Psoas muscle (tissue), 8 donors: ENCODE results near the gene DUSP8. TPM values are rescaled to one million over a fixed set of nuclear protein-coding genes. Genes with fewer than 3 reads are reported as not detected.
A peak's percentile ranks its signal among the peaks of the same experiment; 100 is the strongest.

Experiments used
- ATAC-seq, 4 donors: fragments of 200-7000 bp; cut with Tn5 transposase; one replicate each; pipeline ENCODE4 v1.9.1; 2020; ENCODE audit warnings: moderate library complexity in 3 of 4, mild to moderate bottlenecking in 2 of 4
- DNase-seq, 2 donors: peaks; one replicate each; pipeline ENCODE4 v3.0.0-alpha.2; 2020
- H3K27ac ChIP-seq: fragments of 200-600 bp; one replicate; pipeline ENCODE4 v1.8.0; 2022
- H3K27me3 ChIP-seq, 3 donors: fragments of 200-600 bp in 1 of 3; one replicate each; pipeline versions ENCODE4 v1.6.1 to v1.8.0; 2013 to 2022; ENCODE audit warnings: low read length in 2 of 3, mild to moderate bottlenecking in 2 of 3, moderate library complexity in 1 of 3; ENCODE audit not compliant: insufficient read depth in 3 of 3
- H3K36me3 ChIP-seq, 2 donors: fragments of 200-600 bp in 1 of 2; one replicate each; pipeline versions ENCODE4 v1.6.1 to v1.8.0; 2013 to 2022; ENCODE audit warnings: low read depth in 1 of 2, mild to moderate bottlenecking in 1 of 2, moderate library complexity in 1 of 2; ENCODE audit not compliant: insufficient read depth in 1 of 2
- H3K4me1 ChIP-seq: fragments of 200-600 bp; one replicate; pipeline ENCODE4 v1.8.0; 2022
- H3K4me3 ChIP-seq: fragments of 200-600 bp; one replicate; pipeline ENCODE4 v1.8.0; 2022; ENCODE audit warnings: mild to moderate bottlenecking
- H3K9me3 ChIP-seq: fragments of 200-600 bp; one replicate; pipeline ENCODE4 v1.8.0; 2022
- CTCF ChIP-seq: fragments of 200-600 bp; IDR thresholded peaks from one replicate; pipeline ENCODE4 v1.8.0; 2022; ENCODE audit warnings: antibody characterized with exemption
- WGBS, 3 donors: extraction: QIAGEN DNeasy Blood & Tissue Kit; methylation state at CpG; one replicate each; pipeline versions ENCODE4 v1.1.6 to v1.1.7; 2013; 5-methylcytosine and 5-hydroxymethylcytosine counted together
- intact Hi-C, 2 donors: fragments of 100-400 bp; cut with DNase I; formaldehyde crosslinking; loops; one replicate each; pipeline versions ENCODE4 v1.11.0 to v1.14.2; 2022
- polyA plus RNA-seq, 3 donors: library from polyadenylated mRNA; stranded (reverse); fragments of 200-250 nt; gene quantifications; one replicate each; pipeline ENCODE4 v1.2.3, GENCODE V29; 2013
- total RNA-seq, 4 donors: library from RNA; stranded (reverse); fragmentation: NEBNext Ultra II Directional in 2 of 4; extraction: Animal tissue kit (Norgen Biotek cat#: 25700) in 2 of 4; gene quantifications; one replicate each; pipeline versions ENCODE4 v1.2.1 to v1.2.4, GENCODE V29; 2021 to 2023
- donor health status: healthy with polysubstance abuse.
- donor health status: DM: no; HTN: no; CAD: no; lungs with moderate emphysema.
- donor health status: Bipolar disorder and iron deficiency.
- donor health status: healthy.
- donor health status: DM: yes; HTN: yes; CAD: no.
- donor health status: DM: no; HTN: no; CAD: no.
- donor health status: DM: no; HTN: no; CAD: no.
- donor health status: DM: yes; HTN: yes; CAD: no.

DUSP8 gene
- total and polyA plus RNA-seq, 7 donors, result 1.0 to 15.2 (median 9.9) TPM

GRCh38 chr11:1573903-1574237 lies 1.8 kb upstream of the DUSP8 start:
- intact Hi-C loops, result loop anchor here (1.0 to 10.0 kb wide), 6 partner anchors 27 to 369 kb away; no protein-coding TSS in a partner anchor
- peak; percentile 20 to 53 (median 48) for ATAC-seq
- no peak for TF ChIP-seq CTCF
- Histone ChIP-seq H3K4me3 (peak overlapping the region; percentile 72), H3K27me3 (no peaks in the 10 kb centered on the region), H3K27ac (peak overlapping the region; percentile 91), H3K9me3 (peaks cover 9% of the 10 kb centered on the region), H3K36me3 (no peaks in the 10 kb centered on the region), H3K4me1 (peaks cover 5% of the 10 kb centered on the region)
- no peak for DNase-seq
- WGBS, 3 donors, result 21 to 33% (median 29%) methylated on average over 6 to 7 of the region's 7 CpGs

GRCh38 chr11:1573077-1573902 lies 1.2 kb upstream of the DUSP8 start:
- Histone ChIP-seq H3K36me3 (no peaks in the 10 kb centered on the region), H3K27ac (peak overlapping the region; percentile 91), H3K27me3 (no peaks in the 10 kb centered on the region), H3K9me3 (peaks cover 5% of the 10 kb centered on the region), H3K4me1 (peaks cover 5% of the 10 kb centered on the region), H3K4me3 (peak overlapping the region; percentile 72)
- no peak for DNase-seq
- WGBS, 3 donors, result 18 to 29% (median 26%) methylated on average over 33 to 36 of the region's 37 CpGs
- TF ChIP-seq CTCF, result no peak
- ATAC-seq, result peak in 2 of 4 donors; percentile 19 to 34
- intact Hi-C loops, result loop anchor here in 1 of 2 donors (5.0 to 10.0 kb wide), 4 partner anchors 41 to 368 kb away; no protein-coding TSS in a partner anchor

- WGBS, 3 donors, result 0 to 1% (median 1%) methylated on average over 16 to 91 of the region's 91 CpGs
- Histone ChIP-seq H3K4me3 (peak overlapping the region; percentile 73), H3K27me3 (no peaks in the 10 kb centered on the region), H3K27ac (peak overlapping the region; percentile 82), H3K9me3 (no peaks in the 10 kb centered on the region), H3K4me1 (peaks cover 18% of the 10 kb centered on the region), H3K36me3 (no peaks in the 10 kb centered on the region)
- DNase-seq (no peak), ATAC-seq (no peak)
- intact Hi-C loops, result loop anchor here in 1 of 2 donors (1.0 to 10.0 kb wide), 5 partner anchors 24 to 367 kb away; no protein-coding TSS in a partner anchor
- no peak for TF ChIP-seq CTCF
These were observed 293 bp downstream of the DUSP8 start for GRCh38 chr11:1571760-1572196.

GRCh38 chr11:1570896-1571759 lies 943 bp downstream of the DUSP8 start:
- no peaks in the 10 kb centered on the region for H3K36me3 ChIP-seq
- no peak for ATAC-seq
- peak overlapping the region; percentile 73 for H3K4me3 ChIP-seq
- 11 to 22% (median 17%) methylated on average over 30 to 58 of the region's 58 CpGs for WGBS, 3 donors
- peak overlapping the region; percentile 82 for H3K27ac ChIP-seq
- peak; percentile 21 to 58 for DNase-seq
- no peaks in the 10 kb centered on the region for H3K9me3 ChIP-seq
- peaks cover 22% of the 10 kb centered on the region for H3K4me1 ChIP-seq
- H3K27me3 ChIP-seq, result no peaks in the 10 kb centered on the region
- intact Hi-C loops, result loop anchor here in 1 of 2 donors (1.0 to 10.0 kb wide), 5 partner anchors 24 to 366 kb away; no protein-coding TSS in a partner anchor
- TF ChIP-seq CTCF, result no peak
